ENCODE measurements around the gene POTEJ. TPM values are rescaled to one million over a fixed set of nuclear protein-coding genes. Genes with fewer than 3 reads are reported as not detected.

POTEJ gene
- total RNA-seq (2022; extraction: Qiagen RNA extraction; ENCODE audit: low read depth): not detected in 5 replicates

DNA sequence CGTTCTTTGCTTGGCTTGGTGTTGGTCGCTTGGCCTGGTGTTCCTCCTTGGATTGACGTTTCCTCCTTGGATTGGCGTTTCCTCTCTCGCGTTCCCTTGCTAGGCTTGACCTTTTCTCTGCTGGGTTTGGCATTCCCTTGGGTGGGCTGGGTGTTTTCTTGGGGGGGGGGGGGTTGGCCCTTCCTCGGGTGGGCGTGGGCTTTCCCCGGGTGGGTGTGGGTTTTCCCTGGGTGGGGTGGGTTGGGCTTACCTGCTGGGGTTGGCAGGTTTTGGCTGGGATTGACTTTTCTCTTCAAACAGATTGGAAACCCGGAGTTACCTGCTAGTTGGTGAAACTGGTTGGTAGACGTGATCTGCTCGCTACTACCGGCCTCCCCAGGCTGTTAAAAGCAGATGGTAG is at the start of gene POTEJ:
Gene POTEJ, plus strand, starts transcription at position 301 of the 400 bp plus-strand sequence. Its CDS starts 93 bp downstream, at position 394.

GRCh38 chr2:130599393-130599792 is 11.8 kb upstream of the POTEJ start, which contains the start of gene CFC1:
TSS of gene CFC1 (minus strand) at chr2:130599575. CDS start at chr2:130599287, 288 bp downstream.

Other genes with a start within 250 kb of the POTEJ start
- gene POTEI, start 102.1 kb upstream of the POTEJ start, total RNA-seq (2022; extraction: Qiagen RNA extraction; ENCODE audit: low read depth): 0.01 TPM in 1 of 5 replicates, not detected in the others
- not detected in 5 replicates for gene CFC1B, start 90.2 kb upstream of the POTEJ start, total RNA-seq (2022; extraction: Qiagen RNA extraction; ENCODE audit: low read depth)
- gene CFC1, start 11.9 kb upstream of the POTEJ start, total RNA-seq (2022; extraction: Qiagen RNA extraction; ENCODE audit: low read depth): not detected in 5 replicates
- gene GPR148, start 117.6 kb downstream of the POTEJ start, total RNA-seq (2022; extraction: Qiagen RNA extraction; ENCODE audit: low read depth): not detected in 5 replicates
- gene AMER3, start 144.1 kb downstream of the POTEJ start, total RNA-seq (2022; extraction: Qiagen RNA extraction; ENCODE audit: low read depth): not detected in 5 replicates
- 6.3 to 8.0 TPM (median 7.5 TPM) in 5 replicates for gene ARHGEF4, start 225.5 kb downstream of the POTEJ start, total RNA-seq (2022; extraction: Qiagen RNA extraction; ENCODE audit: low read depth)